ENCODE data around the gene PLA1A. TPM values are rescaled to one million over a fixed set of nuclear protein-coding genes. Genes with fewer than 3 reads are reported as not detected.

PLA1A gene
- total and polyA plus RNA-seq, 10 of the 15 experiments (the other 5 are each of a cell fraction or from before 2014, with no cell fraction given): 2.9 to 106 (median 4.8) TPM

DNA sequence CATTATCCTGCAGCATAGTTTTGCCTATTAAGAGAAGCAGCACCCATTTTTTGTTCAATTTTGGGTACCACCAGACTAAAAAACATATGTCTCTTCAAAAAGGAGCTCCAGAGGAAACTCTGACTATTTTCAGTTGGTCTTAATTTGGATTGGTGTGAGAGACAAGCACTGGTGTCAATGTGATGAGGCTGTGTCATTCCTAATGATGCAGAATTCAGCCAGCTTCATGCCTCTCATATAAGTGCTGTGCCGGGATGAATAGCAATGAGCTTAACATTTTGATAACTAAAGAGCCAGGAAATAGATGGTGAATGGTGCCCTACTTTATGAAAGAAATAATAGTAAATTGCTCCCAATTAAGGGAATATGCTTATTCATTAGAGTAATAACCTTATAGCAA is 46.8 kb downstream of the PLA1A start:
- peaks cover 8% of the 10 kb centered on the region for H3K4me1 ChIP-seq (ENCODE audit: control insufficient read depth, insufficient read depth, low read length)
- SMC1A ChIA-PET (ENCODE audit: uncharacterized antibody, unreplicated experiment): interaction anchor here (0.7 to 3.1 kb wide), 7 partner anchors 10 to 64 kb away, joined by 3 to 12 read pairs (median 5); no protein-coding TSS in a partner anchor
- H3K4me2 ChIP-seq (ENCODE audit: control insufficient read depth, insufficient read depth): no peak overlapping the region
- H3K4me3 ChIP-seq: no peak overlapping the region
- CTCF ChIA-PET: interaction anchor here (0.6 to 1.0 kb wide), 2 partner anchors 12 to 28 kb away, joined by 3 to 5 read pairs; no protein-coding TSS in a partner anchor
- in situ Hi-C loops (cut with MboI): no loop called here
- FAIRE-seq (no peak), DNase-seq (ENCODE audit: low read depth, low spot score) (no peak), ATAC-seq (no peak)
- H3K36me3 ChIP-seq (ENCODE audit: control insufficient read depth in 2 of 2, insufficient read depth in 2 of 2, low read length in 1 of 2): peaks cover 2% of the 10 kb centered on the region in 2 experiments; a peak in 2 of 4 replicates
- intact Hi-C loops (cut with micrococcal nuclease; ENCODE audit: unreplicated experiment): no loop called here
- RAD21 ChIA-PET (ENCODE audit: unreplicated experiment): interaction anchor here (1.1 kb wide), 1 partner anchor 35 kb away, joined by 3 read pairs; no protein-coding TSS in a partner anchor
- no TSS peak for BruUV-seq (replicated peaks)
- no peak for TF ChIP-seq STAT3 (IDR thresholded peaks at IDR 0.05; ENCODE audit: low read depth, low read length)
- no peak overlapping the region for H3K9ac ChIP-seq (ENCODE audit: control insufficient read depth, insufficient read depth, low read length)
- H4K20me1 ChIP-seq (ENCODE audit: control insufficient read depth, insufficient read depth): no peaks in the 10 kb centered on the region
- H2AFZ ChIP-seq (ENCODE audit: control insufficient read depth, low read depth, low read length): no peak overlapping the region
- H3K27ac ChIP-seq (ENCODE audit: control insufficient read depth, insufficient read depth): no peak overlapping the region
- no peaks in the 10 kb centered on the region for H3K79me2 ChIP-seq (ENCODE audit: control insufficient read depth, insufficient read depth, low read length)
- WGBS (ENCODE audit: insufficient coverage, insufficient replicate concordance, low lambda C conversion rate, missing lambda C conversion rate): 96% methylated on average over 1 of the region's 1 CpG
- POLR2A ChIA-PET: interaction anchor here (1.5 kb wide), 1 partner anchor 31 kb away, joined by 4 read pairs; no protein-coding TSS in a partner anchor
- no peaks in the 10 kb centered on the region; the same call in 2 of the 3 replicates for H3K9me3 ChIP-seq (replicated peaks; ENCODE audit: control insufficient read depth, insufficient read depth, low read length)
- no peaks in the 10 kb centered on the region for H3K27me3 ChIP-seq (replicated peaks in 1 of 2; ENCODE audit: control insufficient read depth in 2 of 2, insufficient read depth in 2 of 2, low read length in 1 of 2)

DNA sequence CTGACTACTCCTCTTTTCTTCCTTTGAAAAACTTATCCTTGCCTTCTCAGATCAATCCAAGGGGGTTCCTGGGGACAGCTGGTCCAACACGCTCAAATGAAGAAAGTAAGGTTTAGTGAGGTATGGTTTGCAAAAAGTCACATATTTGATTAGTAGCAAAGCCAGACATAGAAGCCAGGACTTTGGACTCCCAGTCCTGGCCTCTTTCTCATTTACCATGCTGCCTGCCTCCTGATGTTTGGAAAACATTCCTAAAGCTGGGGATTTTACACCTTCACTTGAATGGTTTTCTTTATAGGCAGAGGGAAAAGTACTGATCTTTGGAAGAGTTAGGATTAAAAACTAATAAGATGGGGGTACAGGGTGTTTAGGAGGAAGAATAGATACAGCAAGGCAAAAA is 48.1 kb downstream of the PLA1A start:
- Histone ChIP-seq H3K4me2 (ENCODE audit: control insufficient read depth, insufficient read depth) (no peak overlapping the region), H3K9me3 (replicated peaks; ENCODE audit: control insufficient read depth, insufficient read depth, low read length) (no peaks in the 10 kb centered on the region; the same call in 2 of the 3 replicates), H3K4me1 (ENCODE audit: control insufficient read depth, insufficient read depth, low read length) (peaks cover 4% of the 10 kb centered on the region; the same call in 1 of the 2 replicates), H2AFZ (ENCODE audit: control insufficient read depth, low read depth, low read length) (no peak overlapping the region), H3K4me3 (no peak overlapping the region), H3K9ac (ENCODE audit: control insufficient read depth, insufficient read depth, low read length) (no peak overlapping the region), H4K20me1 (ENCODE audit: control insufficient read depth, insufficient read depth) (no peaks in the 10 kb centered on the region), H3K36me3 (ENCODE audit: control insufficient read depth in 2 of 2, insufficient read depth in 2 of 2, low read length in 1 of 2) (peaks cover 2% of the 10 kb centered on the region in 2 experiments; a peak in 2 of 4 replicates), H3K27ac (ENCODE audit: control insufficient read depth, insufficient read depth) (no peak overlapping the region), H3K79me2 (ENCODE audit: control insufficient read depth, insufficient read depth, low read length) (no peaks in the 10 kb centered on the region), H3K27me3 (replicated peaks in 1 of 2; ENCODE audit: control insufficient read depth in 2 of 2, insufficient read depth in 2 of 2, low read length in 1 of 2) (no peaks in the 10 kb centered on the region)
- ATAC-seq (no peak), DNase-seq (ENCODE audit: low read depth, low spot score) (no peak), FAIRE-seq (no peak)
- no TSS peak for BruUV-seq (replicated peaks)
- POLR2A ChIA-PET: no interaction called here
- SMC1A ChIA-PET (ENCODE audit: uncharacterized antibody, unreplicated experiment): interaction anchor here (3.3 kb wide), 1 partner anchor 27 kb away, joined by 9 read pairs; no protein-coding TSS in a partner anchor
- RAD21 ChIA-PET (ENCODE audit: unreplicated experiment): no interaction called here
- in situ Hi-C loops (cut with MboI): no loop called here
- intact Hi-C loops (cut with micrococcal nuclease; ENCODE audit: unreplicated experiment): no loop called here
- CTCF ChIA-PET: no interaction called here
- 88% methylated on average over 1 of the region's 1 CpG for WGBS (ENCODE audit: insufficient coverage, insufficient replicate concordance, low lambda C conversion rate, missing lambda C conversion rate)
- TF ChIP-seq STAT1 (conservative IDR thresholded peaks at IDR 0.05) (no peak), EGR1 (IDR thresholded peaks at IDR 0.05; ENCODE audit: borderline replicate concordance in 1 of 2, low read depth in 2 of 2, low read length in 2 of 2) (no peak), YY1 (IDR thresholded peaks at IDR 0.05; ENCODE audit: low read depth, low read length) (no peak), FOXM1 (IDR thresholded peaks at IDR 0.05; ENCODE audit: low read depth, low read length) (no peak), RAD21 (IDR thresholded peaks at IDR 0.05; ENCODE audit: insufficient read depth, low read depth, low read length) (no peak)
- TF ChIP-seq, protein P1, sequence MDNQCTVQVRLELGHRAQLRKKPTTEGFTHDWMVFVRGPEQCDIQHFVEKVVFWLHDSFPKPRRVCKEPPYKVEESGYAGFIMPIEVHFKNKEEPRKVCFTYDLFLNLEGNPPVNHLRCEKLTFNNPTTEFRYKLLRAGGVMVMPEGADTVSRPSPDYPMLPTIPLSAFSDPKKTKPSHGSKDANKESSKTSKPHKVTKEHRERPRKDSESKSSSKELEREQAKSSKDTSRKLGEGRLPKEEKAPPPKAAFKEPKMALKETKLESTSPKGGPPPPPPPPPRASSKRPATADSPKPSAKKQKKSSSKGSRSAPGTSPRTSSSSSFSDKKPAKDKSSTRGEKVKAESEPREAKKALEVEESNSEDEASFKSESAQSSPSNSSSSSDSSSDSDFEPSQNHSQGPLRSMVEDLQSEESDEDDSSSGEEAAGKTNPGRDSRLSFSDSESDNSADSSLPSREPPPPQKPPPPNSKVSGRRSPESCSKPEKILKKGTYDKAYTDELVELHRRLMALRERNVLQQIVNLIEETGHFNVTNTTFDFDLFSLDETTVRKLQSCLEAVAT (IDR thresholded peaks at IDR 0.05): no peak
- TF ChIP-seq, protein P2, sequence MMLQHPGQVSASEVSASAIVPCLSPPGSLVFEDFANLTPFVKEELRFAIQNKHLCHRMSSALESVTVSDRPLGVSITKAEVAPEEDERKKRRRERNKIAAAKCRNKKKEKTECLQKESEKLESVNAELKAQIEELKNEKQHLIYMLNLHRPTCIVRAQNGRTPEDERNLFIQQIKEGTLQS (IDR thresholded peaks at IDR 0.05; ENCODE audit: borderline replicate concordance, extremely low read depth, low read depth, low read length): no peak
- TF ChIP-seq, protein P3, sequence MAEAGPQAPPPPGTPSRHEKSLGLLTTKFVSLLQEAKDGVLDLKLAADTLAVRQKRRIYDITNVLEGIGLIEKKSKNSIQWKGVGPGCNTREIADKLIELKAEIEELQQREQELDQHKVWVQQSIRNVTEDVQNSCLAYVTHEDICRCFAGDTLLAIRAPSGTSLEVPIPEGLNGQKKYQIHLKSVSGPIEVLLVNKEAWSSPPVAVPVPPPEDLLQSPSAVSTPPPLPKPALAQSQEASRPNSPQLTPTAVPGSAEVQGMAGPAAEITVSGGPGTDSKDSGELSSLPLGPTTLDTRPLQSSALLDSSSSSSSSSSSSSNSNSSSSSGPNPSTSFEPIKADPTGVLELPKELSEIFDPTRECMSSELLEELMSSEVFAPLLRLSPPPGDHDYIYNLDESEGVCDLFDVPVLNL (IDR thresholded peaks at IDR 0.05; ENCODE audit: low read depth, low read length): no peak
- TF ChIP-seq, protein P4, sequence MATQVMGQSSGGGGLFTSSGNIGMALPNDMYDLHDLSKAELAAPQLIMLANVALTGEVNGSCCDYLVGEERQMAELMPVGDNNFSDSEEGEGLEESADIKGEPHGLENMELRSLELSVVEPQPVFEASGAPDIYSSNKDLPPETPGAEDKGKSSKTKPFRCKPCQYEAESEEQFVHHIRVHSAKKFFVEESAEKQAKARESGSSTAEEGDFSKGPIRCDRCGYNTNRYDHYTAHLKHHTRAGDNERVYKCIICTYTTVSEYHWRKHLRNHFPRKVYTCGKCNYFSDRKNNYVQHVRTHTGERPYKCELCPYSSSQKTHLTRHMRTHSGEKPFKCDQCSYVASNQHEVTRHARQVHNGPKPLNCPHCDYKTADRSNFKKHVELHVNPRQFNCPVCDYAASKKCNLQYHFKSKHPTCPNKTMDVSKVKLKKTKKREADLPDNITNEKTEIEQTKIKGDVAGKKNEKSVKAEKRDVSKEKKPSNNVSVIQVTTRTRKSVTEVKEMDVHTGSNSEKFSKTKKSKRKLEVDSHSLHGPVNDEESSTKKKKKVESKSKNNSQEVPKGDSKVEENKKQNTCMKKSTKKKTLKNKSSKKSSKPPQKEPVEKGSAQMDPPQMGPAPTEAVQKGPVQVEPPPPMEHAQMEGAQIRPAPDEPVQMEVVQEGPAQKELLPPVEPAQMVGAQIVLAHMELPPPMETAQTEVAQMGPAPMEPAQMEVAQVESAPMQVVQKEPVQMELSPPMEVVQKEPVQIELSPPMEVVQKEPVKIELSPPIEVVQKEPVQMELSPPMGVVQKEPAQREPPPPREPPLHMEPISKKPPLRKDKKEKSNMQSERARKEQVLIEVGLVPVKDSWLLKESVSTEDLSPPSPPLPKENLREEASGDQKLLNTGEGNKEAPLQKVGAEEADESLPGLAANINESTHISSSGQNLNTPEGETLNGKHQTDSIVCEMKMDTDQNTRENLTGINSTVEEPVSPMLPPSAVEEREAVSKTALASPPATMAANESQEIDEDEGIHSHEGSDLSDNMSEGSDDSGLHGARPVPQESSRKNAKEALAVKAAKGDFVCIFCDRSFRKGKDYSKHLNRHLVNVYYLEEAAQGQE (IDR thresholded peaks at IDR 0.05; ENCODE audit: low read depth, low read length): no peak

Data from GM12878 (cell line).